Esophagus muscularis mucosa (tissue), 4 donors: ENCODE results near the gene RGMA. TPM values are rescaled to one million over a fixed set of nuclear protein-coding genes. Genes with fewer than 3 reads are reported as not detected.
A peak's percentile ranks its signal among the peaks of the same experiment; 100 is the strongest.

Experiments
- DNase-seq: peaks from one replicate; pipeline ENCODE4 v3.0.0-alpha.2; 2017; ENCODE audit errors: extremely low spot score
- H3K27ac ChIP-seq, 4 donors: fragments of 200-600 bp; sonication (generic); replicated peaks in 1 of 4; 1 replicate in 3 of 4; 2 replicates in 1 of 4; pipeline ENCODE4 v1.5.1; 2016 to 2019; ENCODE audit warnings: mild to moderate bottlenecking in 1 of 4
- H3K27me3 ChIP-seq, 4 donors: fragments of 200-600 bp; sonication (generic); one replicate each; pipeline versions ENCODE4 v1.5.1 to v1.6.0; 2016 to 2019
- H3K36me3 ChIP-seq, 4 donors: fragments of 200-600 bp; sonication (generic); one replicate each; pipeline ENCODE4 v1.5.1; 2016 to 2019
- H3K4me1 ChIP-seq, 4 donors: fragments of 200-600 bp; sonication (generic); one replicate each; pipeline ENCODE4 v1.5.1; 2016 to 2019
- H3K4me3 ChIP-seq, 4 donors: fragments of 200-600 bp; sonication (generic); 1 replicate in 2 of 4; 2 replicates in 2 of 4; pipeline ENCODE4 v1.5.1; 2016 to 2019; ENCODE audit warnings: mild to moderate bottlenecking in 4 of 4, moderate library complexity in 1 of 4
- H3K9me3 ChIP-seq, 4 donors: fragments of 200-600 bp; sonication (generic); 1 replicate in 3 of 4; 2 replicates in 1 of 4; pipeline ENCODE4 v1.5.1; 2016 to 2019
- CTCF ChIP-seq, 3 experiments: fragments of 200-600 bp in 2 of 3; fragments of 450-650 bp in 1 of 3; sonication (generic) in 2 of 3; IDR thresholded peaks; one replicate each; pipeline ENCODE4 v1.5.1; 2017 to 2019; ENCODE audit warnings: antibody characterized with exemption in 3 of 3, mild to moderate bottlenecking in 2 of 3, moderate library complexity in 1 of 3
- EP300 ChIP-seq: sonication (generic); formaldehyde crosslinking; IDR thresholded peaks from one replicate; pipeline ENCODE4 v1.6.1; 2017; ENCODE audit warnings: antibody characterized with exemption
- POLR2A ChIP-seq: fragments of 450-650 bp; IDR thresholded peaks from one replicate; pipeline ENCODE4 v1.6.1; 2017; ENCODE audit warnings: antibody characterized with exemption, moderate library complexity, mild to moderate bottlenecking, low read depth
- POLR2AphosphoS5 ChIP-seq, 2 donors: sonication (generic); formaldehyde crosslinking; IDR thresholded peaks; one replicate each; pipeline ENCODE4 v1.6.1; 2017; ENCODE audit warnings: antibody characterized with exemption in 2 of 2
- WGBS: methylation state at CpG from one replicate; pipeline ENCODE4 v1.1.5; 2018; 5-methylcytosine and 5-hydroxymethylcytosine counted together
- intact Hi-C: fragments of 100-400 bp; cut with DNase I; formaldehyde crosslinking; loops from one replicate; pipeline ENCODE4 v1.15.1; 2023
- total RNA-seq, 4 donors: library from RNA; depleted of rRNA; stranded (reverse); fragments of >200 nt; gene quantifications; one replicate each; pipeline versions ENCODE4 v1.1.0 to v1.2.1, GENCODE V29; 2016

Gene RGMA
- total RNA-seq, 4 donors from 2014 or later, result 101 to 312 (median 188) TPM

DNA sequence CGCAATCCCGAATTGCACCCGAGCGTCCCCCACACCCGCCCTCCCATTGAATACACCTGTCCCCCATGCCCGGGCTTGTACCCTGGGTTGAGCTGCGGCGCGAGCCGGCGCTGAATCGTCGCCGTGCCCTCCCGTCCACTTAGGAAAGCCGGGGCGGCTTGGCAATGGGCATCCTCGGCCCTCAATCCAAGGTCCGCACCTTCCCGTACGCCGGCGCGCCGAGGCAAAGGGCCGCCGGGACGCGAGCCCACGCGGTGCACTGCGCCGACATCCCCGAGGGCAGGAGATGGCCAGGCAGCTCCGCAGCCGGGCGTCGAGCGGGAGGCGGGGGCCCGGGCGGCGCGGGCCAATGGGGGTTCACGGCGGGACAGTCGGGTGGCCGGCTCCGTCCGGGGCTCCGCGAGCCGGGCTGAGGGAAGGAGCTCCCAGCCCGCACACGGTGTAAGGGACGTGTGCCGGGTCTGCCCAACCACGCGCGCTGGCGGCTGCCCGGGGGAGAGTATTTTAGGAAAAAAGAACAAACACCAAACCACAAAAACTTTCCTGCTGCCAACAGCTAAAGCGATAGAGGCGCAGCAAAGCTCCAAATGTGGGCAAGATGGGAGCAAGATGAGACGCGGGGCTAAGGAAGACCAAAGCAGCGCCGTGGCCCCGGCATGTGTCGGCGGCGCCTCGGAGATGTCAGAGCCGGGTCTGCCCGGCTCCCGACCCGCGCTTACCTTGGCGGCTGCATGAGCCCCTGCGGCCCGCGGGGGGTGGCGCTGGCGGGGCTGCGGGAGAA is 621 bp downstream of the RGMA start:
- Histone ChIP-seq H3K27ac (peak overlapping the region; percentile 88 to 97 (median 93)), H3K27me3 (peaks cover 0 to 9% (median 4%) of the 10 kb centered on the region in 4 donors), H3K36me3 (no peaks in the 10 kb centered on the region), H3K9me3 (no peaks in the 10 kb centered on the region), H3K4me3 (peak overlapping the region; percentile 79 to 85 (median 81)), H3K4me1 (peaks cover 11 to 69% (median 61%) of the 10 kb centered on the region in 4 donors)
- intact Hi-C loops, result loop anchor here (2.0 to 5.0 kb wide), 3 partner anchors 56 to 1032 kb away; no protein-coding TSS in a partner anchor
- TF ChIP-seq POLR2A (no peak), CTCF (IDR thresholded peaks at IDR 0.05) (no peak), POLR2AphosphoS5 (IDR thresholded peaks at IDR 0.05) (no peak), EP300 (no peak)
- WGBS, result under 1% methylated on average over 28 of the region's 85 CpGs
- DNase-seq, result no peak

DNA sequence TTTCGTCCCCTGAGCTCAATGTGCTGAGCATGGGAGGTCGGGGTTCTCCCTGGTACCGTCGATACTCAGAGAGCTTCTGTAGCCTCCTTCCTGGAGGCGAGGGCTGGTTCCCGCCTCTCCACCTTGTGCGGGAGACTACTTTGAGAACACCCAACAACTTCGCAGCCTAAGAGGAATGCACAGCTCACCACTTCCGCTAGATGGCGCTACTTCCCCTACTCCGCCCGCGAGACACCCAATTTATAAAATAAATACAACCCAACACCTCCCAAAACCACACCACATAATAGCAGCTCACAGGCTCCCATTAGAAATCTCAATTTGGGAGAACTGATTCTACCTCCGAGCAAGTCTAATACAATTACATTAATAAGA is 1.2 kb downstream of the RGMA start:
- peak; percentile 98 for DNase-seq
- H3K27ac ChIP-seq, result peak overlapping the region; percentile 88 to 97 (median 93)
- peaks cover 11 to 74% (median 67%) of the 10 kb centered on the region in 4 donors for H3K4me1 ChIP-seq
- peaks cover 0 to 9% (median 4%) of the 10 kb centered on the region in 4 donors for H3K27me3 ChIP-seq
- WGBS, result 0% methylated on average over 10 of the region's 14 CpGs
- no peaks in the 10 kb centered on the region for H3K9me3 ChIP-seq
- no peak for TF ChIP-seq EP300
- peak; percentile 91 to 93 (median 91) for TF ChIP-seq CTCF (IDR thresholded peaks at IDR 0.05)
- peak; percentile 54 to 57 for TF ChIP-seq POLR2AphosphoS5 (IDR thresholded peaks at IDR 0.05)
- no peaks in the 10 kb centered on the region for H3K36me3 ChIP-seq
- H3K4me3 ChIP-seq, result peak overlapping the region; percentile 79 to 85 (median 81)
- intact Hi-C loops, result loop anchor here (2.0 to 5.0 kb wide), 3 partner anchors 56 to 1033 kb away; no protein-coding TSS in a partner anchor

GRCh38 chr15:93086791-93087190 is 2.2 kb downstream of the RGMA start:
- WGBS, result 38% methylated on average over 2 of the region's 2 CpGs

DNA sequence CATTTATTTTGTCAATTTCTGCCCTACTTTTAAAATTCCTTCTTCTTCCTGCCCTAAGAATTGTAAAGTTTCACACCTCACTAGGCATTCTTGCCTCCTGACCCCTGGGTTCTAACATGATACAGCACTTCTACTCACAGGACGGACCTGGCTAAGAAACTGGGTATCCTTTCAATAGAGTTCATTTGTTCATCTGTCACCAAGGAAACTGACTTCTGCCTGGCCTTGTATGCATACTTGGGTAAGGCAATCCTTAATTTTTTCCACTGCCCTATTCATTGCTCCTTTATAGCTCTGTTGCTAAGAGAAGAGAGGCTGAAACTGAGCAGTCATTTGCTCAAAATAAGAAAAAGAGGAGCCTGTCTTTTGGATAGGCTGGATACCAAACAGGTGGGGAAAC is 3.3 kb downstream of the RGMA start:
- no peaks in the 10 kb centered on the region for H3K36me3 ChIP-seq
- H3K4me1 ChIP-seq, result peaks cover 11 to 93% (median 88%) of the 10 kb centered on the region in 4 donors
- intact Hi-C loops, result loop anchor here (5.0 kb wide), 2 partner anchors 53 to 892 kb away; no protein-coding TSS in a partner anchor
- peak overlapping the region; percentile 81 to 97 (median 92) for H3K27ac ChIP-seq
- TF ChIP-seq POLR2A, result no peak
- no peak for TF ChIP-seq CTCF (IDR thresholded peaks at IDR 0.05)
- no peak for TF ChIP-seq POLR2AphosphoS5 (IDR thresholded peaks at IDR 0.05)
- no peak for TF ChIP-seq EP300
- no peak for DNase-seq
- 41% methylated on average over 1 of the region's 1 CpG for WGBS
- peaks cover 0 to 9% (median 4%) of the 10 kb centered on the region in 4 donors for H3K27me3 ChIP-seq
- peak overlapping the region; percentile 79 to 85 (median 81) for H3K4me3 ChIP-seq
- no peaks in the 10 kb centered on the region for H3K9me3 ChIP-seq

More at GRCh38 chr15:93086791-93087190, 2.2 kb downstream of the RGMA start:
- no peak for DNase-seq
- Histone ChIP-seq H3K27ac (peak overlapping the region; percentile 81 to 97 (median 92)), H3K9me3 (no peaks in the 10 kb centered on the region), H3K27me3 (peaks cover 0 to 9% (median 4%) of the 10 kb centered on the region in 4 donors), H3K4me1 (peaks cover 11 to 84% (median 77%) of the 10 kb centered on the region in 4 donors), H3K36me3 (no peaks in the 10 kb centered on the region), H3K4me3 (peak overlapping the region; percentile 79 to 85 (median 81))
- intact Hi-C loops, result loop anchor here (5.0 kb wide), 2 partner anchors 54 to 891 kb away; no protein-coding TSS in a partner anchor
- no peak for TF ChIP-seq POLR2A
- TF ChIP-seq POLR2AphosphoS5 (IDR thresholded peaks at IDR 0.05), result peak in 1 of 2 donors; percentile 52
- TF ChIP-seq CTCF (IDR thresholded peaks at IDR 0.05), result no peak
- TF ChIP-seq EP300, result no peak
